Measurements from ENCODE around the gene TGM1.
"Not testable (repeated sequence)": the region's sequence is repeated elsewhere in the genome, so short reads cannot be mapped to it uniquely, and the experiment has no call there.

Gene TGM1

GRCh38 chr14:24252289-24253124, 10.5 kb downstream of the TGM1 start:
- DNase-seq, result no peak

GRCh38 chr14:24251880-24252288, 11.1 kb downstream of the TGM1 start:
- DNase-seq, result no peak

GRCh38 chr14:24250354-24250753, 12.6 kb downstream of the TGM1 start:
- no peak for DNase-seq

- no peak for DNase-seq
Measured at GRCh38 chr14:24249230-24250021, 13.6 kb downstream of the TGM1 start.

- peak; percentile 34 for DNase-seq
Measured at GRCh38 chr14:24247422-24247821, 15.6 kb downstream of the TGM1 start.

- DNase-seq, result peak; percentile 85
Measured at GRCh38 chr14:24246765-24247212, 16.2 kb downstream of the TGM1 start.

GRCh38 chr14:24245350-24245749, 17.6 kb downstream of the TGM1 start:
- not testable (repeated sequence) for DNase-seq

- DNase-seq, result no peak
Measured at GRCh38 chr14:24243336-24243836, 19.6 kb downstream of the TGM1 start.

- peak; percentile 94 for DNase-seq
Measured at GRCh38 chr14:24241829-24242443, 21.0 kb downstream of the TGM1 start.

- DNase-seq, result no peak
Measured at GRCh38 chr14:24240110-24240918, 22.7 kb downstream of the TGM1 start.

- DNase-seq, result no peak
Measured at GRCh38 chr14:24238527-24239037, 24.4 kb downstream of the TGM1 start.

- DNase-seq, result no peak
Measured at GRCh38 chr14:24238123-24238522, 24.9 kb downstream of the TGM1 start.

GRCh38 chr14:24237463-24237955, 25.5 kb downstream of the TGM1 start:
- no peak for DNase-seq

- no peak for DNase-seq
Measured at GRCh38 chr14:24236689-24237462, 26.1 kb downstream of the TGM1 start.

- DNase-seq, result no peak
Measured at GRCh38 chr14:24235804-24236688, 26.9 kb downstream of the TGM1 start.

- DNase-seq, result no peak
Measured at GRCh38 chr14:24234095-24235005, 28.6 kb downstream of the TGM1 start.

GRCh38 chr14:24233538-24233866, 29.5 kb downstream of the TGM1 start:
- DNase-seq, result no peak

- no peak for DNase-seq
Measured at GRCh38 chr14:24232645-24233537, 30.1 kb downstream of the TGM1 start, which contains the start of gene GMPR2. GMPR2 (plus strand) TSS chr14:24232929; CDS start chr14:24233254, 325 bp downstream.

Measured in activated CD4-positive, alpha-beta T cell treated with anti-CD3 and anti-CD28 coated beads, Interleukin-2, amount 50 U/mL, for 16 hours (primary cell).